Fibroblast of mammary gland (primary cell): Measurements from ENCODE around the gene SGCA.

Source experiments
- DNase-seq: peaks from one replicate; pipeline ENCODE4 v3.0.0-alpha.2; 2010; ENCODE audit warnings: low read depth
- H3K4me3 ChIP-seq: 2 replicates; pipeline ENCODE4 v1.5.1; 2011; ENCODE audit warnings: low read depth, mild to moderate bottlenecking, low read length, moderate library complexity; ENCODE audit not compliant: control insufficient read depth
- CTCF ChIP-seq: conservative IDR thresholded peaks from 2 replicates; pipeline ENCODE4 v1.5.1; 2011; ENCODE audit warnings: low read depth, low read length, inconsistent platforms; ENCODE audit not compliant: control insufficient read depth, insufficient read depth

The SGCA gene

GRCh38 chr17:50123649-50124349 lies 42.0 kb upstream of the SGCA start:
- TF ChIP-seq CTCF = no peak
- DNase-seq = no peak
- no peak overlapping the region for H3K4me3 ChIP-seq

- no peak overlapping the region for H3K4me3 ChIP-seq
- no peak for DNase-seq
- no peak for TF ChIP-seq CTCF
Measured at GRCh38 chr17:50125420-50125997, 40.3 kb upstream of the SGCA start.

- no peak overlapping the region for H3K4me3 ChIP-seq
- no peak for TF ChIP-seq CTCF
- DNase-seq = no peak
Measured at GRCh38 chr17:50127697-50128361, 38.0 kb upstream of the SGCA start.

GRCh38 chr17:50128441-50129352 lies 37.1 kb upstream of the SGCA start:
- no peak for DNase-seq
- TF ChIP-seq CTCF = no peak
- peak overlapping the region; percentile 33 for H3K4me3 ChIP-seq

GRCh38 chr17:50129353-50129727 lies 36.5 kb upstream of the SGCA start:
- peak overlapping the region; percentile 20 for H3K4me3 ChIP-seq
- DNase-seq = no peak

More at GRCh38 chr17:50129353-50129727, 36.5 kb upstream of the SGCA start:
- TF ChIP-seq CTCF = no peak
